Activated CD4-positive, alpha-beta memory T cell treated with anti-CD3 and anti-CD28 coated beads, Interleukin-2, amount 10 ng/mL, durations not matched to agents 7 days and 5 days (primary cell): ENCODE data around the gene SMIM3. TPM values are rescaled to one million over a fixed set of nuclear protein-coding genes. Genes with fewer than 3 reads are reported as not detected.
"Not testable (repeated sequence)": the region's sequence is repeated elsewhere in the genome, so short reads cannot be mapped to it uniquely, and the experiment has no call there.

ENCODE experiments used
- CTCF ChIA-PET: fragments of 350-600 bp; sonication (Branson Sonifier 250); formaldehyde crosslinking; loops from one replicate; lab custom pipeline; 2021; ENCODE audit warnings: antibody characterized with exemption, inconsistent platforms; lab: Charles Lee
- POLR2A ChIA-PET: fragments of 350-600 bp; sonication (Branson Sonifier 250); formaldehyde crosslinking; loops from one replicate; lab custom pipeline; 2021; ENCODE audit warnings: antibody characterized with exemption; lab: Charles Lee
- DNase-seq: peaks from one replicate; pipeline ENCODE4 v3.0.0-alpha.2; 2020
- H3K27ac Mint-ChIP-seq: one replicate; pipeline ENCODE4 v1.8.0; 2021; ENCODE audit warnings: mild to moderate bottlenecking, mixed read lengths
- H3K27me3 Mint-ChIP-seq: one replicate; pipeline ENCODE4 v1.8.0; 2021; ENCODE audit warnings: mixed read lengths
- H3K36me3 Mint-ChIP-seq: one replicate; pipeline ENCODE4 v1.8.0; 2021; ENCODE audit warnings: low read depth, mixed read lengths
- H3K4me1 Mint-ChIP-seq: one replicate; pipeline ENCODE4 v1.8.0; 2021; ENCODE audit warnings: mixed read lengths
- H3K4me3 Mint-ChIP-seq: one replicate; pipeline ENCODE4 v1.8.0; 2021; ENCODE audit warnings: mild to moderate bottlenecking, mixed read lengths
- H3K9me3 Mint-ChIP-seq: one replicate; pipeline ENCODE4 v1.8.0; 2021; ENCODE audit warnings: mixed read lengths
- total RNA-seq, 2 experiments: library from RNA; stranded (reverse); gene quantifications; one replicate each; pipeline ENCODE4 v1.2.3, GENCODE V29; 2021

Gene SMIM3
- total RNA-seq, 2 experiments from 2014 or later: 17.4 to 19.1 TPM

GRCh38 chr5:150785950-150786349 lies 7.4 kb downstream of the SMIM3 start:
- POLR2A ChIA-PET: interaction anchor here (1.5 to 2.3 kb wide), 3 partner anchors 8 to 85 kb away, joined by 4 to 7 read pairs (median 6); partner anchors contain the start of genes RBM22 and SMIM3
- DNase-seq: no peak
- Mint-ChIP-seq H3K27ac (no peak overlapping the region), H3K4me3 (no peak overlapping the region), H3K27me3 (no peaks in the 10 kb centered on the region), H3K36me3 (peaks cover 27% of the 10 kb centered on the region), H3K9me3 (peaks cover 3% of the 10 kb centered on the region), H3K4me1 (peaks cover 78% of the 10 kb centered on the region)
- CTCF ChIA-PET: interaction anchor here (0.7 to 2.0 kb wide), 4 partner anchors 8 to 1172 kb away, joined by 3 to 10 read pairs (median 4); partner anchors contain the start of gene SMIM3

- DNase-seq: no peak
- Mint-ChIP-seq H3K9me3 (peaks cover 3% of the 10 kb centered on the region), H3K27ac (no peak overlapping the region), H3K4me1 (peaks cover 75% of the 10 kb centered on the region), H3K27me3 (no peaks in the 10 kb centered on the region), H3K4me3 (no peak overlapping the region), H3K36me3 (peaks cover 25% of the 10 kb centered on the region)
- ChIA-PET CTCF (interaction anchor here (0.7 to 2.0 kb wide), 5 partner anchors 9 to 328 kb away, joined by 3 to 10 read pairs (median 5); partner anchors contain the start of genes RBM22 and SMIM3), POLR2A (interaction anchor here (1.2 to 2.3 kb wide), 5 partner anchors 9 to 85 kb away, joined by 3 to 7 read pairs (median 4); partner anchors contain the start of genes RBM22 and SMIM3)
Observed at GRCh38 chr5:150786876-150787275, 8.3 kb downstream of the SMIM3 start.

- CTCF ChIA-PET: interaction anchor here (0.7 to 2.0 kb wide), 3 partner anchors 10 to 328 kb away, joined by 3 to 10 read pairs (median 10); partner anchors contain the start of genes RBM22 and SMIM3
- Mint-ChIP-seq H3K9me3 (peaks cover 3% of the 10 kb centered on the region), H3K4me3 (no peak overlapping the region), H3K36me3 (peaks cover 21% of the 10 kb centered on the region), H3K4me1 (peaks cover 67% of the 10 kb centered on the region), H3K27ac (no peak overlapping the region), H3K27me3 (no peaks in the 10 kb centered on the region)
- POLR2A ChIA-PET: interaction anchor here (1.2 to 2.3 kb wide), 5 partner anchors 9 to 86 kb away, joined by 3 to 7 read pairs (median 4); partner anchors contain the start of genes RBM22 and SMIM3
- no peak for DNase-seq
Observed at GRCh38 chr5:150787656-150788055, 9.1 kb downstream of the SMIM3 start.

- no peak overlapping the region for H3K27ac Mint-ChIP-seq
- no peak for DNase-seq
- POLR2A ChIA-PET: interaction anchor here (0.5 to 2.2 kb wide), 5 partner anchors 8 to 106 kb away, joined by 3 to 14 read pairs (median 5); partner anchors contain the start of genes DCTN4, IRGM and SMIM3
- H3K4me3 Mint-ChIP-seq: no peak overlapping the region
- CTCF ChIA-PET: interaction anchor here (0.8 to 3.9 kb wide), 4 partner anchors 9 to 290 kb away, joined by 3 to 22 read pairs (median 4); partner anchors contain the start of genes RBM22 and SMIM3
- H3K36me3 Mint-ChIP-seq: peaks cover 29% of the 10 kb centered on the region
- no peaks in the 10 kb centered on the region for H3K27me3 Mint-ChIP-seq
- peaks cover 55% of the 10 kb centered on the region for H3K4me1 Mint-ChIP-seq
- H3K9me3 Mint-ChIP-seq: peaks cover 3% of the 10 kb centered on the region
Observed at GRCh38 chr5:150788977-150789376, 10.4 kb downstream of the SMIM3 start.

GRCh38 chr5:150789450-150789849 lies 10.9 kb downstream of the SMIM3 start:
- Mint-ChIP-seq H3K27ac (peak overlapping the region; percentile 71), H3K36me3 (peaks cover 30% of the 10 kb centered on the region), H3K27me3 (no peaks in the 10 kb centered on the region), H3K4me3 (no peak overlapping the region), H3K9me3 (peaks cover 3% of the 10 kb centered on the region), H3K4me1 (peaks cover 50% of the 10 kb centered on the region)
- ChIA-PET POLR2A (interaction anchor here (0.5 to 2.2 kb wide), 6 partner anchors 8 to 105 kb away, joined by 3 to 14 read pairs (median 4); partner anchors contain the start of genes DCTN4, IRGM, RBM22 and SMIM3), CTCF (interaction anchor here (0.9 to 3.9 kb wide), 4 partner anchors 10 to 289 kb away, joined by 3 to 22 read pairs (median 5); partner anchors contain the start of genes IRGM, RBM22 and SMIM3)
- DNase-seq: no peak

- Mint-ChIP-seq H3K9me3 (peaks cover 3% of the 10 kb centered on the region), H3K36me3 (peaks cover 30% of the 10 kb centered on the region)
Observed at GRCh38 chr5:150789943-150790611, 11.5 kb downstream of the SMIM3 start.

GRCh38 chr5:150791536-150791935 lies 13.0 kb downstream of the SMIM3 start:
- no peak for DNase-seq
- Mint-ChIP-seq H3K9me3 (no peaks in the 10 kb centered on the region), H3K4me1 (peaks cover 39% of the 10 kb centered on the region), H3K4me3 (no peak overlapping the region), H3K27me3 (no peaks in the 10 kb centered on the region), H3K36me3 (peaks cover 24% of the 10 kb centered on the region), H3K27ac (no peak overlapping the region)
- ChIA-PET CTCF (interaction anchor here (1.3 to 3.9 kb wide), 2 partner anchors 10 to 12 kb away, joined by 3 to 22 read pairs; partner anchors contain the start of gene SMIM3), POLR2A (no interaction called here)

More at GRCh38 chr5:150789943-150790611, 11.5 kb downstream of the SMIM3 start:
- H3K4me3 Mint-ChIP-seq: peak overlapping the region; percentile 40
- ChIA-PET POLR2A (interaction anchor here (1.2 to 2.2 kb wide), 5 partner anchors 9 to 89 kb away, joined by 4 to 14 read pairs (median 5); partner anchors contain the start of genes DCTN4, IRGM, RBM22 and SMIM3), CTCF (interaction anchor here (1.0 to 3.9 kb wide), 4 partner anchors 10 to 288 kb away, joined by 3 to 22 read pairs (median 5); partner anchors contain the start of genes IRGM, RBM22 and SMIM3)
- H3K27me3 Mint-ChIP-seq: no peaks in the 10 kb centered on the region
- H3K27ac Mint-ChIP-seq: peak overlapping the region; percentile 71
- peaks cover 45% of the 10 kb centered on the region for H3K4me1 Mint-ChIP-seq
- DNase-seq: peak; percentile 70

GRCh38 chr5:150793423-150793888 lies 14.9 kb downstream of the SMIM3 start:
- Mint-ChIP-seq H3K36me3 (peaks cover 20% of the 10 kb centered on the region), H3K4me1 (peaks cover 29% of the 10 kb centered on the region)
- H3K27ac Mint-ChIP-seq, CTCF ChIA-PET, H3K27me3 Mint-ChIP-seq, POLR2A ChIA-PET, H3K9me3 Mint-ChIP-seq, H3K4me3 Mint-ChIP-seq, DNase-seq: not testable (repeated sequence)

GRCh38 chr5:150794927-150795326 lies 16.4 kb downstream of the SMIM3 start:
- Mint-ChIP-seq H3K27ac (no peak overlapping the region), H3K27me3 (no peaks in the 10 kb centered on the region), H3K36me3 (peaks cover 20% of the 10 kb centered on the region), H3K4me3 (no peak overlapping the region), H3K4me1 (peaks cover 15% of the 10 kb centered on the region), H3K9me3 (no peaks in the 10 kb centered on the region)
- ChIA-PET CTCF (interaction anchor here (0.6 kb wide), 1 partner anchor 11 kb away, joined by 5 read pairs; no protein-coding TSS in a partner anchor), POLR2A (interaction anchor here (2.2 kb wide), 1 partner anchor 11 kb away, joined by 7 read pairs; no protein-coding TSS in a partner anchor)
- no peak for DNase-seq

- no peak for DNase-seq
- POLR2A ChIA-PET: interaction anchor here (0.9 kb wide), 1 partner anchor 10 kb away, joined by 3 read pairs; no protein-coding TSS in a partner anchor
- no peak overlapping the region for H3K27ac Mint-ChIP-seq
Observed at GRCh38 chr5:150797384-150797783, 18.8 kb downstream of the SMIM3 start.

GRCh38 chr5:150801117-150801927 lies 22.8 kb downstream of the SMIM3 start:
- CTCF ChIA-PET: interaction anchor here (1.0 to 2.5 kb wide), 4 partner anchors 9 to 46 kb away, joined by 3 to 10 read pairs (median 3); partner anchors contain the start of genes IRGM and SMIM3
- H3K36me3 Mint-ChIP-seq: peaks cover 6% of the 10 kb centered on the region
- H3K9me3 Mint-ChIP-seq: peaks cover 3% of the 10 kb centered on the region
- peaks cover 3% of the 10 kb centered on the region for H3K27me3 Mint-ChIP-seq
- H3K27ac Mint-ChIP-seq: no peak overlapping the region
- peak; percentile 16 for DNase-seq
- POLR2A ChIA-PET: no interaction called here
- H3K4me1 Mint-ChIP-seq: peaks cover 4% of the 10 kb centered on the region
- no peak overlapping the region for H3K4me3 Mint-ChIP-seq

More at GRCh38 chr5:150797384-150797783, 18.8 kb downstream of the SMIM3 start:
- Mint-ChIP-seq H3K27me3 (no peaks in the 10 kb centered on the region), H3K4me3 (no peak overlapping the region), H3K36me3 (peaks cover 16% of the 10 kb centered on the region), H3K4me1 (peaks cover 4% of the 10 kb centered on the region), H3K9me3 (no peaks in the 10 kb centered on the region)
- CTCF ChIA-PET: no interaction called here

- no peak for DNase-seq
- Mint-ChIP-seq H3K9me3 (peaks cover 4% of the 10 kb centered on the region), H3K4me1 (peaks cover 4% of the 10 kb centered on the region), H3K27ac (no peak overlapping the region), H3K36me3 (no peaks in the 10 kb centered on the region), H3K27me3 (peaks cover 9% of the 10 kb centered on the region), H3K4me3 (no peak overlapping the region)
- ChIA-PET CTCF (no interaction called here), POLR2A (no interaction called here)
Observed at GRCh38 chr5:150804388-150804787, 25.8 kb downstream of the SMIM3 start.
